Measurements from ENCODE around the gene DHRS13. TPM values are rescaled to one million over a fixed set of nuclear protein-coding genes. Genes with fewer than 3 reads are reported as not detected.

Gene DHRS13
- 1 to 10 TPM in 3 of 4 donors, under 1 TPM in 1; 0.25 to 3.7 (median 2.4) TPM for total RNA-seq

- peak; percentile 87 to 88 for ATAC-seq
- Histone ChIP-seq H3K4me3 (peak within 1 kb of the TSS; percentile 61 to 84 (median 70)), H3K9me3 (no peaks in the 10 kb centered on the region), H3K4me1 (peaks cover 13 to 24% of the 10 kb centered on the region in 2 donors), H3K27me3 (no peaks in the 10 kb centered on the region), H3K27ac (peak within 1 kb of the TSS; percentile 68 to 83 (median 80)), H3K36me3 (peaks cover 0 to 21% of the 10 kb centered on the region in 2 donors)
- in situ Hi-C loops (cut with MboI; ENCODE audit: low sequenced_read_pairs in 4 of 4) (no loop called here), intact Hi-C loops (cut with DNase I; ENCODE audit: low total_unique reads) (loop anchor here (2.0 kb wide), 2 partner anchors 48 to 140 kb away; partner anchors contain the start of gene PHF12)
- peak; percentile 51 to 73 for DNase-seq
- TF ChIP-seq POLR2A (IDR thresholded peaks at IDR 0.05) (no peak), CTCF (IDR thresholded peaks at IDR 0.05 in 4 of 5, conservative IDR thresholded peaks at IDR 0.05 in 1 of 5) (peak; percentile 72 to 85 (median 82))
These were observed at the start of gene DHRS13 for GRCh38 chr17:28902819-28903545. Gene DHRS13, minus strand, starts transcription at chr17:28903079. Its CDS starts 135 bp downstream, at chr17:28902944.

- peak; percentile 98 to 99 for DNase-seq
- intact Hi-C loops (cut with DNase I; ENCODE audit: low total_unique reads) = loop anchor here (1.0 to 5.0 kb wide), 6 partner anchors 49 to 617 kb away; partner anchors contain the start of genes BLTP2, DHRS13, IFT20 and NEK8
- no peak for TF ChIP-seq CTCF (IDR thresholded peaks at IDR 0.05 in 4 of 5, conservative IDR thresholded peaks at IDR 0.05 in 1 of 5)
- peak; percentile 55 to 84 for TF ChIP-seq POLR2A (IDR thresholded peaks at IDR 0.05)
These were observed 49.4 kb upstream of the DHRS13 start for GRCh38 chr17:28951991-28952975.

GRCh38 chr17:28951428-28951990, 48.6 kb upstream of the DHRS13 start, which contains the start of gene PHF12:
Gene PHF12, minus strand, starts transcription at chr17:28951518. Its CDS starts 558 bp downstream, at chr17:28950960.
- H3K4me1 ChIP-seq = peaks cover 30 to 33% of the 10 kb centered on the region in 2 donors
- H3K9me3 ChIP-seq = no peaks in the 10 kb centered on the region
- no peaks in the 10 kb centered on the region for H3K27me3 ChIP-seq
- ATAC-seq (peak; percentile 79 to 85), DNase-seq (peak; percentile 100)
- TF ChIP-seq CTCF (IDR thresholded peaks at IDR 0.05 in 4 of 5, conservative IDR thresholded peaks at IDR 0.05 in 1 of 5) (no peak), POLR2A (IDR thresholded peaks at IDR 0.05) (peak; percentile 90 to 92)
- peak within 1 kb of the TSS; percentile 96 to 97 (median 96) for H3K27ac ChIP-seq
- H3K36me3 ChIP-seq = no peaks in the 10 kb centered on the region
- in situ Hi-C loops (cut with MboI; ENCODE audit: low sequenced_read_pairs in 4 of 4) = loop anchor here (10.0 to 25.0 kb wide), 3 partner anchors 589 to 617 kb away; partner anchors contain the start of genes IFT20 (in 3 of the 4), TNFAIP1 (in 3 of the 4), POLDIP2 (in 1 of the 4) and SARM1 (in 1 of the 4)
- peak within 1 kb of the TSS; percentile 84 to 90 (median 88) for H3K4me3 ChIP-seq
- intact Hi-C loops (cut with DNase I; ENCODE audit: low total_unique reads) = loop anchor here (1.0 to 5.0 kb wide), 5 partner anchors 49 to 594 kb away; partner anchors contain the start of genes BLTP2, DHRS13, NEK8 and NUFIP2

More at GRCh38 chr17:28951991-28952975, 49.4 kb upstream of the DHRS13 start:
- Histone ChIP-seq H3K4me3 (peak overlapping the region; percentile 49 to 88 (median 68)), H3K36me3 (no peaks in the 10 kb centered on the region), H3K9me3 (no peaks in the 10 kb centered on the region), H3K4me1 (peaks cover 22 to 25% of the 10 kb centered on the region in 2 donors), H3K27me3 (no peaks in the 10 kb centered on the region), H3K27ac (peak overlapping the region; percentile 93 to 96 (median 95))
- in situ Hi-C loops (cut with MboI; ENCODE audit: low sequenced_read_pairs in 4 of 4) = loop anchor here (10.0 to 25.0 kb wide), 3 partner anchors 590 to 617 kb away; partner anchors contain the start of genes IFT20 (in 3 of the 4), TNFAIP1 (in 3 of the 4), POLDIP2 (in 1 of the 4) and SARM1 (in 1 of the 4)
- ATAC-seq = peak; percentile 80 to 85
